NCI-H2227 (cell line): ENCODE results near the gene OTUD4.
"Not testable (repeated sequence)": the region's sequence is repeated elsewhere in the genome, so short reads cannot be mapped to it uniquely, and the experiment has no call there.

ENCODE experiments used
- DNase-seq: peaks from one replicate; lab custom pipeline; 2025; ENCODE audit not compliant: unreplicated experiment; lab: John Stamatoyannopoulos, UW

Gene OTUD4, protein sequence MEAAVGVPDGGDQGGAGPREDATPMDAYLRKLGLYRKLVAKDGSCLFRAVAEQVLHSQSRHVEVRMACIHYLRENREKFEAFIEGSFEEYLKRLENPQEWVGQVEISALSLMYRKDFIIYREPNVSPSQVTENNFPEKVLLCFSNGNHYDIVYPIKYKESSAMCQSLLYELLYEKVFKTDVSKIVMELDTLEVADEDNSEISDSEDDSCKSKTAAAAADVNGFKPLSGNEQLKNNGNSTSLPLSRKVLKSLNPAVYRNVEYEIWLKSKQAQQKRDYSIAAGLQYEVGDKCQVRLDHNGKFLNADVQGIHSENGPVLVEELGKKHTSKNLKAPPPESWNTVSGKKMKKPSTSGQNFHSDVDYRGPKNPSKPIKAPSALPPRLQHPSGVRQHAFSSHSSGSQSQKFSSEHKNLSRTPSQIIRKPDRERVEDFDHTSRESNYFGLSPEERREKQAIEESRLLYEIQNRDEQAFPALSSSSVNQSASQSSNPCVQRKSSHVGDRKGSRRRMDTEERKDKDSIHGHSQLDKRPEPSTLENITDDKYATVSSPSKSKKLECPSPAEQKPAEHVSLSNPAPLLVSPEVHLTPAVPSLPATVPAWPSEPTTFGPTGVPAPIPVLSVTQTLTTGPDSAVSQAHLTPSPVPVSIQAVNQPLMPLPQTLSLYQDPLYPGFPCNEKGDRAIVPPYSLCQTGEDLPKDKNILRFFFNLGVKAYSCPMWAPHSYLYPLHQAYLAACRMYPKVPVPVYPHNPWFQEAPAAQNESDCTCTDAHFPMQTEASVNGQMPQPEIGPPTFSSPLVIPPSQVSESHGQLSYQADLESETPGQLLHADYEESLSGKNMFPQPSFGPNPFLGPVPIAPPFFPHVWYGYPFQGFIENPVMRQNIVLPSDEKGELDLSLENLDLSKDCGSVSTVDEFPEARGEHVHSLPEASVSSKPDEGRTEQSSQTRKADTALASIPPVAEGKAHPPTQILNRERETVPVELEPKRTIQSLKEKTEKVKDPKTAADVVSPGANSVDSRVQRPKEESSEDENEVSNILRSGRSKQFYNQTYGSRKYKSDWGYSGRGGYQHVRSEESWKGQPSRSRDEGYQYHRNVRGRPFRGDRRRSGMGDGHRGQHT

DNA sequence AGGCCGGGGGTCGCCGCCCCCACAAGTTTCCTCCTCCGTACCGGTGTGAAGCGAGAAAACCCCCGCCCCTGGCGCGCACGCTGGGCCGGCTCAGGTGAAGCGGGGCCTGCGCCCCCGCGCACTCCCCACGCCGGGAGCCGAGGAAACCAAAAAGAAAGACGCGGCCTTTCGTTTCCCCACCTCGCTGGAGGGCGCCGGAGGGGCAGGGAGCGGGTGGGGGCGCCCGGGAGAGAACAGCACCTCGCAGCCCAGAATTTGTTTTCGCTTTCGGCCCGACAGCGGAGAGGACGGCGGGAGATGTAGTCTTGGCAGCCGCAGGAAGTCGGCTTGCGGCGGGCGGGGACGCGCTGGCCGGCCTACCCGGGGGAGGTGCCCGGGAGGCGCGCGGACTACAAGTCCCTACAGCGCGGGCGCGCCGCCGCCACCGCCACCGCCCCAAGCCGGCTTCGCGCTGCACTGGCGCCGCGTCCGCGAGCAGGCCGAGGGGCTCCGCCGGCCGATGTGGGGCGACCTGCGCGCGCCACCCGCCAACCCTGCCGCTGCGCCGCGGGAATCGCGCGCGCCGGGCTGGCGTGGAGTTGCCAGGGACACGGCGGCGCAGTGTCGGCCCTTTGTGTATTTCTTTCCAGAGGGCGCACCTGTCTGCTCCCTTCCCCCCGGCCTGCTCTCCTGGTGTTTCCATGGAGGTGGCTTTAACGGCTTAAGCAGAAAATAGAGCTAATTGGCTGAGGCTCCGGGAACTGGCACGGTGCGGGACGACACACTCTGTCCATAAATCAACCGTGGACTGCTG, at the start of gene OTUD4:
OTUD4 (minus strand) TSS at position 292 of the 793 bp plus-strand sequence. CDS start 616 bp downstream, outside the sequence.
- peak; percentile 92 for DNase-seq

DNA sequence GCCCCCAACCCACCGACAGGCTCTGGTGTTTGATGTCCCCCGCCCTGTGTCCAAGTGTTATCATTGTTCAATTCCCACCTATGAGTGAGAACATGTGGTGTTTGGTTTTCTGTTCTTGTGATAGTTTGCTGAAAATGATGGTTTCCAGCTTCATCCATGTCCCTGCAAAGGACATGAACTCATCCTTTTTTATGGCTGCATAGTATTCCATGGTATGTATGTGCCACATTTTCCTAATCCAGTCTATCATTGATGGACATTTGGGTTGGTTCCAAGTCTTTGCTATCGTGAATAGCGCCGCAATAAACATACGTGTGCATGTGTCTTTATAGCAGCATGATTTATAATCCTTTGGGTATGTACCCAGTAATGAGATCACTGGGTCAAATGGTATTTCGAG, 42.8 kb upstream of the OTUD4 start:
- DNase-seq, result not testable (repeated sequence)

DNA sequence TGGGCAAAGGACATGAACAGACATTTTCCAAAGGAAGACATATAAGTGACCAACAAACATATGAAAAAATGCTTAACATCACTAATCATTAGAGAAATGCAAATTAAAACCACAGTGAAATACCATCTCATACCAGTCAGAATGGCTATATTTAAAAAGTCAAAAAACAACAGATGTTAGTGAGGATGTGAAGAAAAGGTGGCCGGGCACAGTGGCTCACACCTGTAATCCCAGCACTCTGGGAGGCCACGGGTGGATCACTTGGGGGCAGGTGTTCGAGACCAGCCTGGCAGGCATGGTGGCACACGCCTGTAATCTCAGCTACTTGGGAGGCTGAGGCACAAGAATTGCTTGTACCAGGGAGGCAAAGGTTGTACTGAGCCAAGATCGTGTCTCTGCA, 41.1 kb upstream of the OTUD4 start:
- DNase-seq, result not testable (repeated sequence)

DNA sequence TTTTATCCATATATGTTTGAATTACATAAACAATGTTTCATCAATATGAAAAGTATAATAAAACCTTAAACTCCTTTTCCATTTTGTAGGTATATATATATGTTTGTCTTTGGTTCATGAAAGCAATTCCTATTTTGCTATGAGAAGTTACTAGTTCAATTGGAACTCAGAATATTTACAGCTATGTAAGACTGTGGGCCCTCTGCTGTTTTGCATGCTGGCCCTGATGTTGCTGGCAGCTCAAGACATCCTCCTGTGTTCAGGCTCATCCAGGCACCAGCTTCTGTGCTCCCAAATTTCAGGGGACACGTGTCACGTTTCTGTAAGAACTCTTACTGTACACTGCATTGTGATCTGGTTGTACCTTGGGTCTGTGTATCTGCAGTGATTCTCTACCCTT, 38.7 kb upstream of the OTUD4 start:
- no peak for DNase-seq

DNA sequence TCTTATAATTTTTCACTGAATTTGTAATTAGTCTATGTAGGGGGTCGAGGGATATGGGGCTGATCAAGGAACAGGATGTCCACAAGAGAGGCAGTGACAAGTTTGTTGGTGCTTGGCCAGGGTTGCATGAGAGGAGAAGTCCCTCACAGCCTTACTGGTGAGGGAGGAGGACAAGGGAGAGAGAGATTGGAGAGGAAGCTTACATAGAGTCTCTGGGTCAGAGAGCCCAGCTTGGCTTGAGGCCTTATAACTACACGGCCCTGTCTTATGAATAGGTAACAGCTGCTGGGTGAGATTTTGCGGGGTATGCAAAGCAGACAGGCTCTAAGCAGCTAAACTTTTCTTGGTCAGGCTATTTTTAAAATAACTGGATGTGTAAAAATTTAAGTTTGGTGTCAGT, 37.9 kb upstream of the OTUD4 start:
- no peak for DNase-seq

DNA sequence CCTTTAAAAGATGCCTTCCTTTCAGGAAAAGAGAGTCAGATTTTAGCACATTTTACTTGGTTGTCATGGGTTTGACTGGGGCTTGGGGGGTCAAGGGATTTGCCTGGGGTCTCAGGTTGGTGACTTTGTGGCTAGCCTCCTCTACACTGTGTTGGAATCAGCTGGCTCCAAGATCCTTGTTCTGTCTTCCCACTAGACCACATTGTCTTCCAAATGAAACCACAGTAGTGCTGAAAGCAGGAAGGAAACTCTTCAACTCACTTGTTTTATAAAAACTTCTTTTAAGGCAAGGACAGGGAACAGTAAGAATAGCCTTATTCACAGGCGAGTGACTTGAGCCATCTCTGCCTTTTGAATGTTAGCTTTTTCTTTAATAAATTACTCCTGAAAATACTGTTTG, 37.0 kb upstream of the OTUD4 start:
- DNase-seq, result no peak

DNA sequence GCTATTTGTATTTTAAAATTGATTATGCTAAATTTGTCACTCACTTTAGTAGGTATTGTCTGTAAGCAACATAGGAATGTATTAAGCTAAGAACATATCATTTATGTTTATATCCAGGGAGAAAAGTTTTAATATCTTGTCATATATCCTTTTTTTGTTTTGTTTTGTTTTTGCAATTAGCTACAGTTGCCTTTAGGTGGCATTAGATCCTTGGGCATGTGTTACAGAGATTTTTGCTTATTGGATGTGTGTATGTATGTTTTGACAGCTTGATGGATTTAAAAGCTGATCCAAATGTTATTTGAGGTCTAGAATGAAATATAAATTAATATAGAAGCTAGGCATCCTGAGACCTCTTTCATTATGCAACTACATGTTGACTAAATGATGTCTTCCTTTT, 36.1 kb upstream of the OTUD4 start:
- DNase-seq, result no peak

DNA sequence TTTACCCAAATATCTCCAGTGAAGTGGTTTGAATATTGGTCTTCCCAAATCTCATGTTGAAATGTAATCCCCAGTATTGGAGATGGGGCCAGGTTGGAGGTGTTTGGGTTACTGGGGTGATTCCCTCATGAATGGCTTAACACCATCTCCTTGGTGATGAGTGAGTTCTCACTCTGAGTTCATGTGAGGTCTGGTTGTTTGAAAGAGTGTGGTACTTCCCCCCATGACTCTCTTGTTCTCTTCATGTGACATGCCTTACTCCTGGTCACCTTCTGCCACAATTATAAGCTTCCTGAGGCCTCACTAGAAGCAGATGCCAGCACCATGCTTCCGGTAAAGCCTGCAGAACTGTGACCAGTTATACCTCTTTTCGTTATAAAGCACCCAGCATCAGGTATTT, 32.9 kb upstream of the OTUD4 start:
- no peak for DNase-seq

DNA sequence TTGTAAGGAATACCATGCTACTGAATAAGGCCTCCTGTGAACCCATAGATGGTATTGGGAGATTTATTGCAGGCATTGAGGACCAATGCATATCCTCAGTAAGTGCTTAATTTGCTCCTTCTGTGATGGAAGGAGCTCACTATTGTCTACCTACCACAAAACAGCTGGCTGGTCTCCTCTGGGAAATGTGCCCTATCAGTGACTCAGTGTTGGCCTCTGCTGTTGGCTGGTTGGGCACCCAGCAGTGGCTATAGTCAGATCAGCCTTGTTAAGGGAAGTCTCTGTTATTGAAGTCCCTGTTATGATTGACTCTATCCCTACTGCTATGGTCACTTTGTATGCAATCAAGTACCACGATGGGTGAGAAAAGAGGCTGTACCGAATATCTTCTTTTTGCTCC, 27.5 kb upstream of the OTUD4 start:
- DNase-seq, result no peak

DNA sequence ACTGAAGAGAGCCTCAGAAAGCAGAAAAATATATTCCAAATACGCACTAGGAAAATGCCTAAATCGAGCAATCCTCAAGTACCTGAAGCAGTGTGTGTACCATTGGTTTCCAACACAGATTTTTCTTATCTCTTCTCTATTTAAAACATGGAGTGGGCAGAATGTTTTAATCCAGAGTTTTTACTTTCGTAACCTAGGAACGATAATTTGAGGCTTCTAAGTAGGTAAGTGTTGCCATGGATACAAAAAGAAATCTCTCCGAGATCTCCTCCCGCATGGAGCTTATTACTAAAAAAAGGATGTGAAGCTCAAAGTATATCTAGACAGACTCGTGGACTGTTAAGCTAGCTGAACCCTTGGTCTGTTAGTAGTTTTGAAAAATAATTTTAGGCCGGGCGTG, 23.0 kb upstream of the OTUD4 start:
- peak; percentile 38 for DNase-seq

DNA sequence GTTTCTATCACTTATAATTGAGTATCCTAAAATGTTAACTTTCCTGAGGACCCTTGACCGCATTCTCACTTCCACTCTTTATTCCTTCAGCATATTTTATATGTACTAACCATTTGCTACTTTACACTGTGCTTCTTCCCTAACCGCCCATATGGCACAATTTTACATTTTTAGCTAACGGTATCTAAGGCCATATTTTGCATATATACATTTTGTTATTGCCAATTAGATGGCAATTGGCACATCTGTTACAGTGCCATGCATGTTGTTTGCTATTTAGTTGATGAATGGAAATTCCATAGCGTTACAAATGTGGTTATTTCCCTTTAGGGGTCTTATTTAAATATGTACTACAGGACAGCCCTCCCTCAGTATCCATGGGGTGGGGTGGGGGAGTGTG, 20.0 kb upstream of the OTUD4 start:
- no peak for DNase-seq

DNA sequence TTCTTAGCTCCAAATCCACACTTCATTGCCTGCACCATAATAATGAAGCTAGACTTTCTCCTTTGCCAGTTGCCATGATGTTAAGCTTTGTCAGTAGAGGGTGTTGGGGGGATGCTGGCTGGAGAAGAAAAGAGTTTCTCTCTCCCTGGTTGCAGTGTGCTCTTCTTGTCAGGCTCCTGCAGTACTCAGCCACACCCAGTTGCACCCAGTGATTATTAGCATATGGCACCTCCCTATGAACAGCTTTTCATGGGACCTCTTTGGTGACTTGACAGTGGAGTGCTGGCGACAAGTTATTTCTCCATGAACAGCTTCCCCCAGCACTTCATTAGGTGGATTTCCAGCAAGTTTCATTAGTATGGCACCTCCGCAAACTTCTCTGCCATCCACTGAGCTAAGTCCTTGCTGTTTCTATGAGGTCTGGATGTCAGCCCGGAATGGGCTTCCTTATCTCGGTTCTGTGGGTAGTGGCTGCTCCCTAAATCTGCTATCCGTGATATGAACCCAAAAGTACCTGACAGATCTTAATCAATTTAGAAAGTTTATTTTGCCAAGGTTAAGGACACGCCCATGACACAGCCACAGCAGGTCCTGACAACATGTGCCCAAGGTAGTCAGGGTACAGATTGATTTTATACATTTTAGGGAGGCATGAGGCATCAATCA, 18.8 kb upstream of the OTUD4 start:
- no peak for DNase-seq

DNA sequence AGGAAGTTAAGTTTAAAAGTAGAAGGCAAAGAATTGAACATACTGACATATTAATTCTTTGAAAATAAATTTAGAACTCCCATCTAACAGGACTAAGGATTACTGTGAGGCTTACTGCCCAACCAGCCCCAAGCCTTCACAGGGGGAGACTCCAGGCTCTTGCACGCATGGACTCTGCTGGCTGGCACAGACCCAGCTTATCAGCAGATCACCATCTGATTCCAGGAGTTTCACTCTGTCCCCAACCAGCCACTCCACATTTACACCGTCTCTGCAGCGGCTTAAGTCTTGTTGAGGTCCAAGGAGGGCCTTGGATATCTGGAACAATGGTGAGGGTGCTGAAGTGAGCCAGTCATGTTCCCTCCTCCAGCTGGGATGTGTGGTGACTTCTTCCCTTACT, 16.4 kb upstream of the OTUD4 start:
- DNase-seq, result no peak

DNA sequence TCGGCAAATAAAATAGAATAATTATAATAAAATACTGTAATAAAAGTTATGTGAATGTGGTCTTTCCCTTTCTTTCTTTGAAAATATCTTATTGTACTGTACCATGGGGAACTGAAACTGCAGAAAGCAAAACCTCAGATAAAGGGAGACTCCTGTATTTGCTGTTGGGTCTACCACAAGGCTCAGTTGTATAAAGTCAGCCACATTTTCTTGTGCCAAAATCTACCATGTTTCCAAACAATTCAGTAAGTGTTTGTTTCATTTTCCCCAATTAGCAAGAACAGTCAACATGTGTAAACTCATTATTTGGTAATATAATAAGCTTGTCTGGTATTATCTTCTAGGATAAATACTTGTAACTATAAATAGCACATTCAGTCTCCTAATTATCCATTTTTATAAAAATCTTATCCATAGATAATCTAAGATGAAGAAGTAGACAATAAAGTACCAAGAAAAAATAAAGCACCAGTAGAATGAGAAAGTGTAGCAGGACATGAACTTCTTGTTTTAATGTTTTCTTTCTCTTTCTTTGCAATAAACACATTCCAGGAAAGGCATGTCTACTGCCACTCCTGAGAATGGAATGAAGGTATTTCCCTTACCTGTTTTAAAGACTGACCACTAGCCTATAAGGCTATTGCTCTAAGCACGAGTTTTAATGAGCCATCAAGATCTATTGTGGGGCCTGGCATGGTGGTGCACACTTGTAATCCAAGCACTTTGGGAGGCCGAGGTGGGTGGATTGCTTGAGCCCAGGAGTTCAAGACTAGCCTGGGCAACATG, 15.0 kb upstream of the OTUD4 start:
- DNase-seq, result no peak

DNA sequence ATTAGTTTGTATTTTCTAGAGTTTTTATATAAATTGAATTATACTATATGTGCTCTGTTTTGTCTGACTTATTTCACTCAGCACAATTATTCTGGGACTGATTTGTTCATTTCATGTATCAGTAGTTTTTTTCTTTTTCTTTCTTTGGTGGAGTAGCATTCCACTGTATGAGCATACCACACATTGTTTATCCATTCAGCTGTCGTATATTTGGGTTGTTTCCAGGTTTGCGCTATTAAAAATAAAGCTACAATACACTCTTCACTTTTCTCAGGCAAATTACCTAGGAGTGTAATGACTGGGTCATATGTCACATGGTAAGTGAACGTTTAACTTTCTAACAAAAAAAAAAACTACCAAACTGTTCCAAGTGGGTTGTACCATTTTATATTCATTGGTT, 9.6 kb upstream of the OTUD4 start:
- no peak for DNase-seq

DNA sequence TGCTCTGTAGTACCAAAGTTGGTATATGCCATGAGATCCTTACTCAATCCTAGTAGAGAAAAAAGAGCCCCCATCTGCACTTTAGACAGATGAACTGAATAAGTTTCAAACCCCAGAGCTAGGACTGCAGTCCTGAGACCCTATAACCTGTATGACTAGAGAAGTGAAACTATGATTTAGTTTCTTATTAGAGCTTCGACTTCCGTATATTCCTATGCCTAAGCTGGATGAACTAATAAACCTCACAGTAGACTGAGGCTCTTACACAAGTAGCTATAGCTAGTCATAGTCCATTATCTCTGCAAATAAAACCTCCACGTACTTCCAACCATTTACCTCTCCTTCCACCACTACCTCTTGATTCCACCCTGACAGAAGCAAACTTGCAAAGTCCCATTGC, 6.3 kb upstream of the OTUD4 start:
- DNase-seq, result no peak

DNA sequence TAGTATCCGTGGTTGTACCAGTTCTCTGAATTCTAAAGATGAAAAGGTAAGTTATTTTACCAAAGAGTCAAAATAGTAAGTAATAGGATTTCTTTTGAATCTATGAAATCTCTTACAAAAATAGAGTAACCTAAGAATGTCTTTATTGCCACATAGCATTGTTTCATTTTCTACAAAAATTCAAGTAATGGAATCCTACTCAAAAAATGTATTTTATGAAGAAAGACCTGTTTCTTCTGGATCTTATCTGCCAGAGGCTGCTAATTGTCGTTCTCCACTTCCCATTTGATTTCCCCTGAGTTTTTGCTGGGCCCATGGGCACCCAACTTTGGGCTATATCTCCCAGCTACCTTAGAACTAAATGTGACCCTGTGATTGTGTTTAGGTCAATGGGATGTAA, 3.2 kb upstream of the OTUD4 start:
- DNase-seq, result no peak

DNA sequence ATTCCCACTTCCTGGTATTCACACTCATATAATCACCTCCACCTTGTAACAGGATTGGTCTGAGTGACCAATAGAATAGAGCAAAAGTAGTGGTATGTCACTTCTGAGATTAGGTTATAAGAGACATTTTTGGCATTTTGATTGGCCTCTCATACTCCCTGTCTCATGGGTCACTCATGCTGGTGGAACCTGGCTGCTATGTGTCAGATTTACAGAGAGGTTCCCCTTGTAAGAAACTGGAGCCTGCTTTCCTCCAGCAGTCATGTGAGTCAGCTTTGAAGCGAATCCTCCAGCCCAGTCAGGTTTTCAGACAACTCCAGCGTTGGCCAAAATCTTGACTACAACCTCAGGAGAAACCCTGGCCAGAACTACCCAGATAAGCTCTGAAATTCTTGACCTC, 2.6 kb upstream of the OTUD4 start:
- no peak for DNase-seq

DNA sequence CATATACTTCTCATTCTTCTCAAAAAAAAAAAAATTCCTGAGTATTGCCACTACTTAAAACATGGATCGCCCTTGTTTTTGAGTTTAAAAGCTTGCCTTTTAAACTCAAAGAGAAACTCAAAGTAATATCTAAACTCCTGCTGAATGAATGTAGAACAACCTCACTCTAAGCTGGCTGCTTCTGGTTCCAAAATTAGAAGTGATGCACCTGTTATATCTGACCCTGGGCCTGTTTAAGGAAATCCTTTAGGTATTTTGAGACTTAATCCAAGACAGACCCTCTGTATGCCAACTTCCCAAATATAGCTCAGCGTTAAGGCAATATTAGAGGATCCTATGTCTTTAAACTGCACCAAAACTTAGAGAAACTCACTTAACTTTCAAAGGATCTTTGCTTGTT, 1.8 kb upstream of the OTUD4 start:
- no peak for DNase-seq

DNA sequence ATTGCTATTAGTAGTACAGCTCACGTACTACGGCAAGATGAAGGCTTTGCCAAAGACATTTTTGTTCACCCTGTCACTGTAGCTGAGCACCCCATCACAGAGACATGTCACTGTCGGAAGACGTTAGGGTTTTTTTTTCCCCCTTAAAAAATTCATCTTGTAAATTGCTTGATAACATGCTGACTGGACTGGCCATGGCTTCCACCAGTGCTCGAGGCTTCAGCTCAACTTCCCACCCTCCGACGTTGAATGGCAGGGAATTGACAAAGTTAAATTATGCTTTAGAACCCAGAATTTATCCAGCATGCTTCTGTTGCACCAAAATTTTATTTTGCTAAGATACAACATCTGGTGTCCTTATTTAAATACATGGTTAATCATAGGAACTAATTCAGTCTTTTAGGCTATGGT, 707 bp upstream of the OTUD4 start:
- DNase-seq, result no peak
